Measurements from ENCODE around the gene NEK10. TPM values are rescaled to one million over a fixed set of nuclear protein-coding genes. Genes with fewer than 3 reads are reported as not detected.

Gene NEK10
- total RNA-seq, 1 experiment from 2014 or later = 0.66 TPM

DNA sequence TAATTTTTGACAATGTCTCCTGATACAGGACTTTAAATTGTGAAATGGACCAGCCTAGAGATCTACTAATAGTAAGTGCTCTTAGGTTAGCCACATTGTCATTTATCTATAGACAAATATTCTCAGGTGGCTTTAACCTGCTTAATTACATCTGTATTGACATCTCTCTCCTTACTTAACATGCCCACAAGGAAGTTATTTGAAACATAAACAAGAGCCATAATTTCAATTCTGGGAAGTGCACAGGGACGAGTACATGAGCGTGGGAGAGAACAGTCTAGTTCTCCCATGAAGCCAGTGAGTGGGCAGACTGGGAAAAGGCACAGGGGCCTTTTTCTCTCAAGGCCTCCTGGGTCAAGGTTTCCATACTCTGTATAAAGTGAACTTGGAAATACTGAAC is 54.2 kb downstream of the NEK10 start:
- no peak overlapping the region for H3K56ac ChIP-seq (ENCODE audit: insufficient read length, low read depth, low read length)
- no peak overlapping the region for H3K18ac ChIP-seq (ENCODE audit: insufficient read length, low read depth, low read length)
- no peak overlapping the region for H2BK20ac ChIP-seq (ENCODE audit: low read depth, low read length, poor library complexity, severe bottlenecking)
- no peaks in the 10 kb centered on the region for H3K9me3 ChIP-seq (ENCODE audit: control insufficient read depth, low read depth, low read length)
- no peak for DNase-seq
- Mint-ChIP-seq H3K9me3 (peaks cover 0 to 1% of the 10 kb centered on the region in 2 experiments; a peak in 1 of 5 replicates), H3K27me3 (ENCODE audit: low read depth) (no peaks in the 10 kb centered on the region), H3K4me1 (peaks cover 0 to 7% of the 10 kb centered on the region in 2 experiments; a peak in 2 of 4 replicates), H3K4me3 (no peak overlapping the region), H3K36me3 (ENCODE audit: insufficient read depth in 1 of 3, low read depth in 3 of 3) (no peaks in the 10 kb centered on the region), H3K27ac (no peak overlapping the region)
- no peak overlapping the region for H3K27ac ChIP-seq (ENCODE audit: insufficient read length, low read depth, low read length)
- no peak overlapping the region for H4K5ac ChIP-seq (ENCODE audit: insufficient read length, low read depth, low read length)
- H2BK5ac ChIP-seq (ENCODE audit: insufficient read length, low read length) = no peak overlapping the region
- H2AK5ac ChIP-seq (ENCODE audit: insufficient read length, low read length) = no peak overlapping the region
- H4K20me1 ChIP-seq (ENCODE audit: control insufficient read depth, insufficient read depth, insufficient read length) = no peaks in the 10 kb centered on the region
- no peaks in the 10 kb centered on the region for H3K79me1 ChIP-seq (ENCODE audit: insufficient read depth, low read depth, low read length, poor library complexity, severe bottlenecking)
- H3K79me2 ChIP-seq (ENCODE audit: insufficient read depth, low read length) = no peaks in the 10 kb centered on the region
- no peak overlapping the region for H3K9ac ChIP-seq (ENCODE audit: extremely low read depth, insufficient read length, low read length)
- no peak overlapping the region for H3K23ac ChIP-seq (ENCODE audit: insufficient read length, low read depth, low read length)
- no peak overlapping the region for H4K91ac ChIP-seq (ENCODE audit: insufficient read length, low read depth, low read length)
- H3K27me3 ChIP-seq (ENCODE audit: insufficient read depth, low read length) = no peaks in the 10 kb centered on the region
- no peak overlapping the region for H3K14ac ChIP-seq (ENCODE audit: insufficient read depth, low read length)
- no peak overlapping the region for H2BK12ac ChIP-seq (ENCODE audit: insufficient read length, low read depth, low read length)
- H3K23me2 ChIP-seq (ENCODE audit: insufficient read length, low read depth, low read length, poor library complexity, severe bottlenecking) = no peaks in the 10 kb centered on the region
- no peak overlapping the region for H3K4me2 ChIP-seq (ENCODE audit: insufficient read depth, insufficient read length, low read length)
- H3K4me1 ChIP-seq (ENCODE audit: insufficient read depth, low read length) = no peaks in the 10 kb centered on the region
- no CpG with 5 or more reads among the region's 2 CpGs for WGBS (ENCODE audit: extremely low coverage, insufficient read length, low lambda C conversion rate)
- H3K4ac ChIP-seq (ENCODE audit: low read depth, low read length) = no peak overlapping the region
- H4K8ac ChIP-seq (replicated peaks; ENCODE audit: insufficient read length, low read depth, low read length) = no peak overlapping the region
- TF ChIP-seq, protein P1, sequence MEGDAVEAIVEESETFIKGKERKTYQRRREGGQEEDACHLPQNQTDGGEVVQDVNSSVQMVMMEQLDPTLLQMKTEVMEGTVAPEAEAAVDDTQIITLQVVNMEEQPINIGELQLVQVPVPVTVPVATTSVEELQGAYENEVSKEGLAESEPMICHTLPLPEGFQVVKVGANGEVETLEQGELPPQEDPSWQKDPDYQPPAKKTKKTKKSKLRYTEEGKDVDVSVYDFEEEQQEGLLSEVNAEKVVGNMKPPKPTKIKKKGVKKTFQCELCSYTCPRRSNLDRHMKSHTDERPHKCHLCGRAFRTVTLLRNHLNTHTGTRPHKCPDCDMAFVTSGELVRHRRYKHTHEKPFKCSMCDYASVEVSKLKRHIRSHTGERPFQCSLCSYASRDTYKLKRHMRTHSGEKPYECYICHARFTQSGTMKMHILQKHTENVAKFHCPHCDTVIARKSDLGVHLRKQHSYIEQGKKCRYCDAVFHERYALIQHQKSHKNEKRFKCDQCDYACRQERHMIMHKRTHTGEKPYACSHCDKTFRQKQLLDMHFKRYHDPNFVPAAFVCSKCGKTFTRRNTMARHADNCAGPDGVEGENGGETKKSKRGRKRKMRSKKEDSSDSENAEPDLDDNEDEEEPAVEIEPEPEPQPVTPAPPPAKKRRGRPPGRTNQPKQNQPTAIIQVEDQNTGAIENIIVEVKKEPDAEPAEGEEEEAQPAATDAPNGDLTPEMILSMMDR (conservative IDR thresholded peaks at IDR 0.05) = no peak
- no peak overlapping the region for H3T11ph ChIP-seq (ENCODE audit: low read length)
- H2BK120ac ChIP-seq (ENCODE audit: low read depth, low read length, poor library complexity, severe bottlenecking) = no peak overlapping the region
- no peak overlapping the region for H2BK15ac ChIP-seq (ENCODE audit: low read depth, low read length)
- no peak overlapping the region for H2AFZ ChIP-seq (ENCODE audit: low read length)

Measured in H9 (cell line).